Erythroblast (primary cell): ENCODE data around the gene CCDC73.

ENCODE experiments used
- GATA1 ChIP-seq: IDR thresholded peaks from 2 replicates; pipeline ENCODE4 v1.6.1; 2011; ENCODE audit warnings: low read depth, mild to moderate bottlenecking, control low read depth, low read length, moderate library complexity
- POLR2A ChIP-seq: IDR thresholded peaks from 2 replicates; pipeline ENCODE4 v1.6.1; 2011; ENCODE audit warnings: mild to moderate bottlenecking, low read length

DNA sequence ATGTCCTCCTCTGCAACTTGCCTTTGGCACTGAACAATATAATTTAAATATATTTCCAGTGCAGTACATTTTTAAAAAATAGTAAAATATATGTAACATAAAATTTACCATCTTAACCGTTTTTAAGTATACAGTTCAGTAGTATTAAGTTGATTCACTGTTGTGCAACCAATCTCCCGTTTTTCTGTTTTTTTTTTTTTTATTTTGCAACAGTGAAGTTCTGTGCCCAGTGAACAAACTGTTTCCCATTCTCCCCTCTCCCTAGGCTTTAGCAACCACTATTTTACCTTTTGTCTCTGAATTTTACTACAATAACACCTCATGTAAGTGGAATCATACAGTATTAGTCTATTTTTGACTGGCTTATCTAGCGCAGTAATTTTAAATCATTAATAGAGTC is 49.1 kb upstream of the CCDC73 start:
- TF ChIP-seq POLR2A = no peak
- TF ChIP-seq GATA1 = no peak
